ENCODE data around the gene MDM1.

Gene MDM1

GRCh38 chr12:68350753-68351152 is 18.6 kb upstream of the MDM1 start:
- ChIA-PET POLR2A (no interaction called here), CTCF (interaction anchor here (0.6 to 3.3 kb wide), 3 partner anchors 8 to 259 kb away, joined by 3 to 16 read pairs (median 3); no protein-coding TSS in a partner anchor)
- no peak overlapping the region for H3K4me3 ChIP-seq (ENCODE audit: low read depth, low read length)
- no peak for DNase-seq (ENCODE audit: low read depth, low spot score)
- no peak for TF ChIP-seq CTCF (IDR thresholded peaks at IDR 0.05; ENCODE audit: insufficient read depth, low read length, missing control alignments)

- CTCF ChIA-PET: interaction anchor here (0.6 to 3.3 kb wide), 5 partner anchors 9 to 260 kb away, joined by 3 to 16 read pairs (median 3); no protein-coding TSS in a partner anchor
- TF ChIP-seq CTCF (IDR thresholded peaks at IDR 0.05; ENCODE audit: insufficient read depth, low read length, missing control alignments): no peak
- no peak for DNase-seq (ENCODE audit: low read depth, low spot score)
- H3K4me3 ChIP-seq (ENCODE audit: low read depth, low read length): no peak overlapping the region
- POLR2A ChIA-PET: no interaction called here
Measured at GRCh38 chr12:68349921-68350606, 17.9 kb upstream of the MDM1 start.

- ChIA-PET POLR2A (no interaction called here), CTCF (interaction anchor here (0.8 to 3.3 kb wide), 5 partner anchors 10 to 127 kb away, joined by 3 to 16 read pairs (median 4); no protein-coding TSS in a partner anchor)
- no peak for DNase-seq (ENCODE audit: low read depth, low spot score)
- TF ChIP-seq CTCF (IDR thresholded peaks at IDR 0.05; ENCODE audit: insufficient read depth, low read length, missing control alignments): no peak
- H3K4me3 ChIP-seq (ENCODE audit: low read depth, low read length): no peak overlapping the region
Measured at GRCh38 chr12:68349220-68349621, 17.1 kb upstream of the MDM1 start.

- ChIA-PET POLR2A (no interaction called here), CTCF (interaction anchor here (0.8 to 3.3 kb wide), 3 partner anchors 11 to 125 kb away, joined by 3 to 16 read pairs (median 4); no protein-coding TSS in a partner anchor)
- H3K4me3 ChIP-seq (ENCODE audit: low read depth, low read length): no peak overlapping the region
- DNase-seq (ENCODE audit: low read depth, low spot score): no peak
- TF ChIP-seq CTCF (IDR thresholded peaks at IDR 0.05; ENCODE audit: insufficient read depth, low read length, missing control alignments): no peak
Measured at GRCh38 chr12:68348419-68348818, 16.3 kb upstream of the MDM1 start.

GRCh38 chr12:68345763-68346162 is 13.6 kb upstream of the MDM1 start:
- no peak for DNase-seq (ENCODE audit: low read depth, low spot score)
- POLR2A ChIA-PET: no interaction called here
- no peak for TF ChIP-seq CTCF (IDR thresholded peaks at IDR 0.05; ENCODE audit: insufficient read depth, low read length, missing control alignments)
- H3K4me3 ChIP-seq (ENCODE audit: low read depth, low read length): no peak overlapping the region
- CTCF ChIA-PET: no interaction called here

- no peak for TF ChIP-seq CTCF (IDR thresholded peaks at IDR 0.05; ENCODE audit: insufficient read depth, low read length, missing control alignments)
- ChIA-PET POLR2A (no interaction called here), CTCF (interaction anchor here (1.5 kb wide), 1 partner anchor 10 kb away, joined by 4 read pairs; no protein-coding TSS in a partner anchor)
- no peak for DNase-seq (ENCODE audit: low read depth, low spot score)
- no peak overlapping the region for H3K4me3 ChIP-seq (ENCODE audit: low read depth, low read length)
Measured at GRCh38 chr12:68344126-68344525, 12.0 kb upstream of the MDM1 start.

Data from AG04449 (cell line).